GM18909 (cell line): ENCODE results near the gene KHDRBS1.
"Not testable (repeated sequence)": the region's sequence is repeated elsewhere in the genome, so short reads cannot be mapped to it uniquely, and the experiment has no call there.

Source experiments
- ATAC-seq: cut with Tn5 transposase; IDR thresholded peaks from one replicate; pipeline ENCODE4 v1.9.1; 2021; ENCODE audit warnings: mild to moderate bottlenecking; ENCODE audit not compliant: unreplicated experiment, poor library complexity

KHDRBS1 gene

GRCh38 chr1:32013386-32014198 is at the start of gene KHDRBS1:
Gene KHDRBS1 (plus strand): TSS chr1:32013868. CDS start chr1:32013996, 128 bp downstream.
- peak; percentile 89 for ATAC-seq

- ATAC-seq, result no peak
Measured at GRCh38 chr1:31970873-31971272, 42.8 kb upstream of the KHDRBS1 start.

- no peak for ATAC-seq
Measured at GRCh38 chr1:31976401-31976800, 37.3 kb upstream of the KHDRBS1 start.

DNA sequence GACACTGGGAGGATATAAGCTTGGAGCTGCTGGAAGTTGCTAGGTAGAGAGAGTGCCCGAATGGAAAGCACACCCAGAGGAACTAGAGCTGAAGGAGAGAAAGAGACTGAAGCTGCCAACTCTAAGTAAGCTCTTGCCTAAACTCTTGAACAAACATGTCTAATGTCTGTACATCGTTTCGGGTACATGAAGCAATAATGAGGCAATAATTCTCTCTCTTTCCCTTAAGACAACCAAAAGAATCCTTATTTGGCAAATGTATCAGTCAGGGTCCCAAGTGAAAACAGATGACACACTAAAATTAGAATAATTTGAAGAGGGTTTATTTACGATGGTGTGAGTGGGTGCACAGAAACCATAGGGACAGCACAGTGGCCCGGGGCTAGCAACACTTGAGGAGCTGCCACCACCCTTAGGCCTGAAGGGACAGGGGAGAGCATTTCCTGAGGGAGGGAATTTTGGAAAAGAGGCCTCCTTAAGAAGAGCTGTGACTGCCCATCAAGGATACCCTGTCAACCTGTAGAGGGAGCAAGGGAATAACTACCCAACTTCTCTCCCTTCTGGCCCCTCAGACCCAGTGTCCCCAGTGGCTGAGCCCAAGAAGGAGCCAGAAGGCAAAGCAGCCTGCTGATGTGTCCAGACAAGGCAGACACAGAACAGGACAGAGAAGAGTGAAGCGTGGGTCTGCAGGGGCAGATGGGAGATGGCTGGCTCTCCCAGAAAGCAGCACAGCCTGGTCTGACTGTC is 36.1 kb upstream of the KHDRBS1 start:
- no peak for ATAC-seq

GRCh38 chr1:31978843-31979400 is 34.7 kb upstream of the KHDRBS1 start:
- no peak for ATAC-seq

DNA sequence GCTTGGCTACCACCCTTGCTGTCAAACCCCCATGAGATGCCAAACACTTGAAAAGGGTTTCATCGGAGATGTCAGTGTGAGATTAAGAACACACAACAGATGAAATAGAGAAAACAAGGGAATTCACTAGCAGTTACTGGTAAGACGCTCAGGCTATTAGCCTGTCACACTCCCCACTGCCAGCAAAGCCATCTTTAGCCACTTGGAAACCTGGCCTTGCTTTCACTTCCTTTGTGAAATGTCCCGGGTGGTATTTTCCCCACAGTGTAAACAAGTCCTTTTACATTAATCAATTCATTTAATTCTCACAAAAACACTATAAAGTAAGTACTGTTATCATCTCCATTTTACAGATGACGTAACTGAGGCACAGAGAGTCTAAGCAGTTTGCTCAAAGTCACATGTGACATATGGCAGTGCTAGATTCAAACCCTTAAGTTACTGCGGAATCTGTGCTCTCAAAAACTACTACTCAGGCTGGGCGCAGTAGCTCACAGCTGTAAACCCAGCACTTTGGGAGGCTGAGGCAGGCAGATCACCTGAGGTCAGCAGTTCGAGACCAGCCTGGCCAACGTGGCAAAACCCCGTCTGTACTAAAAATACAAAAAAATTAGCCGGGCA is 32.7 kb upstream of the KHDRBS1 start:
- no peak for ATAC-seq

GRCh38 chr1:31981456-31981839 is 32.2 kb upstream of the KHDRBS1 start:
- no peak for ATAC-seq

- no peak for ATAC-seq
Measured at GRCh38 chr1:31981972-31982371, 31.7 kb upstream of the KHDRBS1 start.

- ATAC-seq, result no peak
Measured at GRCh38 chr1:31984419-31985347, 29.0 kb upstream of the KHDRBS1 start.

DNA sequence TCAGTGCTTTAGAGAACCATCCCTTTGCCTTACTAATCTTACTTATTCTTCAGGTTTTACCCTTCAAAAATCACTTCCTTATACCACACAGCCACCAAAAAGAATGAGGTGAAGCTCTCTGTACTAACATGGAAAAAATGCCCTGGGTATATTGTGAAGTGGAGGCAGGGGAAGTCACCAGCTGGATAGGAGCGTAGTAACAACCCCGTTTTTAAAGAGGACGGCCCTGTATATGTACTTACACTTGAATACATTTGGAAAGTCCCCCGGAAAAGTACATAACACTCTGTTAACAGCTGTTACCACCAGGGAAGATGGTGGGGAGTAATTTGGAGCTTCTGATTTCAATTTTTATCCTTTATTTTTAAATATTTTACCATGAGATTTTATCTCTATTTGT is 28.2 kb upstream of the KHDRBS1 start:
- ATAC-seq, result no peak

GRCh38 chr1:31987135-31987619 is 26.5 kb upstream of the KHDRBS1 start:
- ATAC-seq, result no peak

DNA sequence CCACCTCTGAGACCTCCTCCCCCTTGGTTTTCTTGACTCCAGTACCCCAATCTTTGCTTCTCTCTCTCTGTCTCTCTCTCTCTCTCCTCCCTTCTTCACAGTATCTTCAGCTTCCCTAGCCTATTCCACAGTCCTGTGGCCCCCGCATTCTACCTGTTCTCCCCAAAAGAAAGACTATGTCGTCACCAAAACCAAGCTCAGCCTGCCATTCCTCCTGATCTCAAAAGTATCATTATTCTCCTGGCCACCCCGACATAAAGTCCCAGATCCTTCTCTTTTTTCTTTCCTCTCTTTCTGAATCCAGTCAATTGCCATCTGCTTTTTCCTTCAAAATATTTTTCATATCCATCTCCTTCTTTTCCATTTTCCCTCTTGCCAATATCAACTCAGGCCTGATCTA is 23.7 kb upstream of the KHDRBS1 start:
- no peak for ATAC-seq

- no peak for ATAC-seq
Measured at GRCh38 chr1:31991182-31991581, 22.5 kb upstream of the KHDRBS1 start.

DNA sequence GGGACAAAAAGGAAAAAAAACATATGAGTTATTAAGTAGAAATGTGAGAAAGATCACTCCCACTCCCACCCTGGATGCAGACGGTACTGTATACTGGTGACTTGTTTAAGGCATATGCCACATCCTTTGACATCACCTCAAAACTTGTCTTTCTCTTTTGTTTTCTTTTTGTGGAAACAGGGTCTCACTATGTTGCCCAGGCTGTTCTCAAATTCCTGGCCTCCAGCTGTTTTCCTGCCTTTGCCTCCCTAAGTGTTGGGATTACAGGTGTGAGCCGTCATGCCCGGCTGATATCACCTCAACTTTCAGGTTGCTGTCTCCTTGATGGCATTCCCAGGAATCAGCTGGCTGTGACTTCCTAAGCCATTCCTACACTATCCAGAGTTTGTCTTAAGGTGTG is 18.4 kb upstream of the KHDRBS1 start:
- ATAC-seq, result no peak

DNA sequence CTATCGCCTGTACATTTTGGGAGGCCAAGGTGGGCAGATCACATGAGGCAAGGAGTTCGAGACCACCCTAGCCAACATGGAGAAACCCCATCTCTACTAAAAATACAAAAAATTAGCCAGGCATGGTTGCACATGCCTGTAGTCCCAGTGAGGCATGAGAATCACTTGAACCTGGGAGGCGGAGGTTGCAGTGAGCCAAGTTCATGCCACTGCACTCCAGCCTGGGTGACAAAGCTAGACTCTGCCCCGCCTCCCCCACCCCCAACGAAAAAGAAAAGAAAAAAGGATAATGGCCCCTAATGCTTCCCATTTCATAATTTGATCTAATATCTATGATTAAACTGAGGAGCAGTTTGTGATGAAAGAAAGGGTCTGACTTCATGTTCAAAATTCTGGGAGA is 17.5 kb upstream of the KHDRBS1 start:
- ATAC-seq, result not testable (repeated sequence)

GRCh38 chr1:32001863-32002262 is 11.8 kb upstream of the KHDRBS1 start:
- no peak for ATAC-seq

DNA sequence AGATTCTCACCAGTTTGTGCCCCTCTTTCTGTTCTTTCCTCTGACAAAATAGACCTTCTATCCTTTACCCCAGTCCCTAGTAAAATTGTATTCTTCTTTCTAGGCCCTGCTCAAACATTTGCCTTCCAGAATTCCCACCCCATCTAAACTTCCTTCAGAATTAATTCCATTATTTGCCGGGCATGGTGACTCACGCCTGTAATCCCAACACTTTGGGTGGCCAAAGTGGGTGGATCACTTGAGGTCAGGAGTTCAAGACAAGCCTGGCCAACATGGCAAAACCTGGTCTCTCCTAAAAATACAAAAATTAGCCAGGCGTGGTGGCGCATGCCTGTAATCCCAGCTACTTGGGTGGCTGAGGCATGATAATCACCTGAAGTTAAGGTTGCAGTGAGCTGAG is 11.4 kb upstream of the KHDRBS1 start:
- not testable (repeated sequence) for ATAC-seq

GRCh38 chr1:32005522-32005921 is 8.1 kb upstream of the KHDRBS1 start:
- ATAC-seq, result no peak

DNA sequence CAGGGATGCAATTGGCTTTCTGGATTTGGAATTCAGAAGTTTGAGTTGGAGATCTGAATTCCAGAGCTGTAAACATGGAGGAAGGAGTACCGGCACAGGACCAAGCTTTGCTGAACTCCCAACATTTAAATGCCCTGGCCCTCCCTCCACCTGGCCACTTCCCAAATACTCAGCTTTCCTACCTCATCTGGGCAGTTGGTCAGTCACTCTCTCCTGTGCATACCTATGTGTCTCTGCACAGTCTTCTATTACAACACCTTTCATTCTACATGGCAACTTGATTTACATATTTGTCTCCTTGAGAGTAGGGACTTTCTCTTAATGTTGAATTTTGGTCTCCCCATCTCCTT is 6.1 kb upstream of the KHDRBS1 start:
- ATAC-seq, result no peak

GRCh38 chr1:32010246-32010645 is 3.4 kb upstream of the KHDRBS1 start:
- ATAC-seq, result no peak
